Hematopoietic multipotent progenitor cell (in vitro differentiated cells): Measurements from ENCODE around the gene HMCN1. TPM values are rescaled to one million over a fixed set of nuclear protein-coding genes. Genes with fewer than 3 reads are reported as not detected.
A peak's percentile ranks its signal among the peaks of the same experiment; 100 is the strongest.

Experiments used
- DNase-seq, 3 donors: peaks; one replicate each; pipeline ENCODE4 v3.0.0-alpha.2; 2011 to 2015; ENCODE audit warnings: low read depth in 2 of 3, low spot score in 2 of 3
- total RNA-seq: library from RNA; depleted of rRNA; stranded (reverse); fragments of >200 nt; gene quantifications from one replicate; pipeline ENCODE4 v1.2.3, GENCODE V29; 2012

HMCN1 gene
- total RNA-seq = under 0.01 TPM

DNA sequence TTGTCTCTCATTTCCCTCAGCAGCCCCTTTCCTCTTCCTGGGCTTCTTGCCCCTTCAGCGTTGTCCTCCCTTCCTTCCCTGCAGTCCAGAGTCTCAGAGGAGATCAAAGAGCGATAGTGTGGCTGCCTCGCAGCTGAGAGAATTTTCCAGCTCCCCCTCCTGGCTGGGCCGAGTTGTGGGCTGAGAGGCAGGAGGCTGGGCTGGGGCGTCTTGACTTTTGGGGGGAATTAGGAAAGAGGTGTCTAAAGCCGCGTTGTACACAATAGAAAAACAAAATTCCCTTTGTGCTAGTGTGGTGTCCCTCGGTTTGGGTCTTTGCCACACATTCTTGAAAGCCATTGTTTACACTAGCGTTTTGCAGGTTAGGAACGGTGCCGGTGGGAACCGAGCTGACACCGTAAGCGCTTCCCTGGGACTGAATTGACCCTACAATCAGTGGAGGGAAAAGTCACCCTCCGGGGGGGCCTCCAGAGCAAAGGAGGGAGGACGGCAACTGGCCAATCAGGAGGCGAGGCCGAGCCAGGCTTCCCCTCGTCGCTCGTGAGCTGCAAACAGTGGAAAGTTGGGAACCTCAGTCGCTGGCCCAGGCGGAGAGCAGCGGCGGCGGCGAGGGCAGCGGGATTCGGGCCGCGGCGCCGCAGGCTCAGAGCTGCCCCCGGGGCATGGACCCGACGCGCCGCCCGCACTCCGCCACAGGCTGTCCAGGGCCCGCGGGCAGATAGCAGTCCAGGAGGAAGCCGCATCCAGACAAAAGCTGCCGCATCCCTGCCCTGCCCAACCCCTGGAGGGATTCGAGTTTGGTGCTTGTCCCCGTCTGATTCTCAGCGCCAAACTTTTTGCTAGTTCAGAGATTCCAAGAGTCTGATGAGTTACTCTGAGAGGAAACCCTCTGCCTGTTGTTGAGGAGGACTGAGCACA is at the start of gene HMCN1:
Gene HMCN1, plus strand, starts transcription at position 574 of the 918 bp plus-strand sequence. CDS start 389 bp downstream, outside the sequence.
- peak in 2 of 3 donors; percentile 21 to 45 for DNase-seq

DNA sequence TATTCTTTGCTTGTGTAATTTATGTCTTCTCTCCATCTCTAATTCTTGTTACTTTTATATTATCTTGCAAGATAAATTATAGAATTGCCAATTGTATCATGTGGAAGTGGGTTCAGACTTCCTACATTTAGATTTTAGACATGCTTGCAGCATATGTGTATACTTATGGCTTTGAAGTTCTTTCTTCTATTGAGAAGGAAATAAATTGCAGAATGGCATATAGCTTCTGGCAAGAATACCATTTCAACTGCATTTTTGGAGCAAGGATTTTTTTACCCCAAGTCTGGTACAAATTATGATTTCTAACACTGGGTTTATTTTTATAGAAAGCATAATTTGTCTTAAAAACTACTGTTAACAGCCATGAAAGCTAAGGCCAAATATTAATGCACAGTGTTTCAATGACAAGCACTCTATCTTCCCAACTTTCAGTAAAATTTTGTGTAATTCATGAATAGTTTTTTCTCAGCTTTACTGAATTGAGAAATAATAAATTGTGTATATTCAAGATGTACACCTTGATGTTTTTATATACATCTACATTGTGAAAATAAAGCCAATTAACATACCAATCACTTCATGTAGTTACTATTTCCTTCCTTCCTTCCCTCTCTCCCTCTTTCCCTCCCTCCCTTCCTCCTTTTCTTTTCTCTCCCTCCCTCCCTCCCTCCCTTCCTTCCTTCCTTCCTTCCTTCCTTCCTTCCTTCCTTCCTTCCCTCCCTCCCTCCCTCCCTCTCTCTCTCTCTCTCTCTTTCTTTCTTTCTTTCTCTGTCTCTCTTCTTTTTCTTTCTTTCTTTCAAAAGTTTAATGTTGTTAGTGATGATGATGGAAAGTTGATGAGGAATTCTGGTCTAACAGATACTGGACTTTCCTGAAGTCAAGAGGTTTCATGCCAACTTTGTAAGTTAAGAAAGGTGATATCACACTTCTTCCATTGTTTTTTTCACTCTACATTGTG is 47.1 kb upstream of the HMCN1 start:
- no peak for DNase-seq

DNA sequence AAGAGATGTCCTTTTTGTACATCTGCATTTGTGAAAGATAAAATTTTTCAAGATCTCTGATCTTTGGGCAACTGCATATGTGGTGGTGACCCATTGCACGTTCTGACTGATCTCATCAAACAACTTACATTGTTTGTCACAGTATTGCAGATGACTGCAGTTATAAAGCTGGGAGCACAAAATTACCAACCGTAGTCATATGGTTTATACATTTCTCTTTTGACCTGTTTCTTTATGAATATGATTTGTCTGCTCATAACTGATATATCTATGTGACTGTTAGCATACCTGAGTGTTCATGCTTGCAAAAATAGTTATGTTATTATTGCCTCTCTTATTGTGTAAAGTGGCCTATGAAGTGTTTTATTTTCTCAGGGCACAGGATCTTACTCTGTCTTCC is 43.7 kb upstream of the HMCN1 start:
- DNase-seq = no peak

- DNase-seq = no peak
Observed at GRCh38 chr1:185693654-185694053, 40.5 kb upstream of the HMCN1 start.

- peak in 2 of 3 donors; percentile 59 to 85 for DNase-seq
Observed at GRCh38 chr1:185694081-185694480, 40.1 kb upstream of the HMCN1 start.

GRCh38 chr1:185695299-185695698 is 38.9 kb upstream of the HMCN1 start:
- DNase-seq = no peak

DNA sequence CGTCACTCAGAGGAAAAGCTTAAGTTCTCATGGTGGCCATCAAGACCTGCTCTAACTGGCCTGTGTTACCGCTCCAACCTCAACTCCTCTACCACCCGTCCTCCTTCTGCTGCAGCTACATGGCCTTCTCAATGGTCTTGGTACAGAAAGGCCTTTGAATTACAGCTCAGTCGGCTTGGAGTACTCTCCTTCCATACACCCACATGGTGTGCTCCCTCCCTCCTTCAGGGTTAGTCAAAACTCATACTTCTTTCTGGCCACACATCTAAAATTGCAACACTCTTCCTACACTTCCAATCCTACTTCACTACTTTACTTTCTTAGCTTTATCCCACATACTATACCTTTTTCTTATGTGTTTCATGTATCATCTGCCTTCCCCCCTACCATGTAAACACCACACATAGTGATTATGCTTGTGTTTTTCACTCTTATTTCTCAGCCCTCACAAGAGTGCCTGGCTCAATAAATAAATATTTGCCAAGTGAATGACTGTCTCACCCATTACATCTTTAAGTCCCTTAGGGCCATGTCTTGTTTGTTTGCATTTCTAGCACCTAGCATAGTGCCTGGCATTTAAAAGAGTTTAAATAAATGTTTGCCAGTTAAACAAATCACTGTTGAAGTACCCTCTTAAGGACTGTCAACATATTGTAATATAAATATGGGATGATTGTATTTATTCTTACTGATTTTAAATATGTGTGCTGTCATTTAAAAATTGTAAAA is 37.6 kb upstream of the HMCN1 start:
- no peak for DNase-seq

DNA sequence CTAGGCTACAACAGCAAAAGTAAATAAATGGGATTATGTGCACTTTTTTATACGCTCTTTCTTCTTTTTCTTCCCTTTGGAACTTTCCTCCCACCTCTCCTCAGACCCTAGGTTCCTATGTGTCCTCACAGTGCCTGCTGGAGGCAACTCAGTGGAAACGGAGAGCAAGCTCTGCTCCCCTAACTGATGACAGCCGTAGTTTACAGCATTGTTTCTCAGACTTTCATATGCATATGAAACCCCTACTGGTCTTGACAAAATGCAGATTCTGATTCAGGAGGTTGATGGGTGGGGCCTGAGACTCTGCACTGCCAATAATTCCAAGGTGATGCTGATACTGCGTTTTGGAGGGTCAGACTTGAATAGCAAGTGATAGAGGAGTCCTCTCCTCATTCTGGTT is 34.3 kb upstream of the HMCN1 start:
- DNase-seq = no peak

DNA sequence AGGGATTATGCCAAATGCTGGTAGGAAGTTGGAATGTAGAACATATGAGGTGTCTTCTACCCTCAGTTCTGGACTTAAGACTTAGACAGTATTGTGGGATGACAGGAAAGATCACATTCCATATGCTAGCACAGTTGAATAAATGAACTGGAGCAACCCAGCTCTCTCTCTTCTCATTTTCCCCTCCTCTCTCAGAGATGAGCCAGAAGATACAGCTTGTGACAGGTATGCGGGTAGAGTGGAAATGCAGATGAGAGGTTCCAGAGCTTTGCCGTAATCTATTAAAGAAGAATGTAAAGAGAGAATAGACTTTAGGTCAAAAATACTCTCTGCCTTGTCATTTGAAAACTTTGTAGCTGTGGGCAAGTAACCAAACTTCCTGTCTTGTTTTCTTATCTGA is 32.5 kb upstream of the HMCN1 start:
- no peak for DNase-seq

GRCh38 chr1:185704181-185704580 is 30.0 kb upstream of the HMCN1 start:
- no peak for DNase-seq

GRCh38 chr1:185716095-185716494 is 18.1 kb upstream of the HMCN1 start:
- DNase-seq = no peak

GRCh38 chr1:185719021-185719420 is 15.2 kb upstream of the HMCN1 start:
- no peak for DNase-seq

- DNase-seq = peak in 2 of 3 donors; percentile 24 to 59
Observed at GRCh38 chr1:185720633-185721272, 13.4 kb upstream of the HMCN1 start.

- no peak for DNase-seq
Observed at GRCh38 chr1:185721553-185721952, 12.6 kb upstream of the HMCN1 start.

GRCh38 chr1:185722098-185722497 is 12.1 kb upstream of the HMCN1 start:
- DNase-seq = no peak

DNA sequence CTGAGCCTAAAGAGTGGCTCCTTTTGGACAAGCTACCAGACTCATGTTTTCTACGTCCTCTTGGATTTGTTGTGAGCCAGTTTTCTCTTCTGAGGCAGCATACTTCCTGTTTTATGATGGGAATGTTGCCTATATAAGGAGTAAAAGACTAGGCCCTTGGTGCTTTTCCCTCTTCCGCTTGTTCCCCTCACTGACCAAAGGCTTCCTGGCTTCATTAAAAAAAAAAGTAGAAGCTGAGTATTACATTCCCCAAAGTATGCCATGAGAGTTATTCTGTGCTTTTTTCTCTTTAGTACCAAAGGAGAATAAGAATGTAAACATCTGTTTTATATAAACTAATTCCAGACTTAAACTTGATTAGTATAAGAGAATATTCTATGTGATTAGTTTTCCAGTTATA is 6.5 kb upstream of the HMCN1 start:
- DNase-seq = no peak

DNA sequence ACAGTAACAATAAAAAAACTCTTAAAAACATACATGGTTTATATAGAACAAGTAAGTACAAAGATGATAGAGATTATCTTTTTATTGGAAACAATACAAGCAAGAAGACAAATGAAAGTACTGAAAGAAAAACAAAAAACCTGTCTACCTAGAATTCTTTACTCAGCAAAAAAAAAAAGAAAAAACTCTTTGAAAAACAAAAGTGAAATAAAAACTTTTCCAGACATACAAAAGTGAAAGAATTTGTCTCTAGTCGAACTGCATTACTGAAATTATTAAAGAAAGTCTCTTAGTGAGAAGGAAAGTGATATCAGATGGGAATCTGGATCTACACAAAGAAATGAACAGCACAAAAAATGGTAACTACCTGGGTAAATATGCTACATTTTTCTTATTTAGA is 2.7 kb upstream of the HMCN1 start:
- DNase-seq = no peak

DNA sequence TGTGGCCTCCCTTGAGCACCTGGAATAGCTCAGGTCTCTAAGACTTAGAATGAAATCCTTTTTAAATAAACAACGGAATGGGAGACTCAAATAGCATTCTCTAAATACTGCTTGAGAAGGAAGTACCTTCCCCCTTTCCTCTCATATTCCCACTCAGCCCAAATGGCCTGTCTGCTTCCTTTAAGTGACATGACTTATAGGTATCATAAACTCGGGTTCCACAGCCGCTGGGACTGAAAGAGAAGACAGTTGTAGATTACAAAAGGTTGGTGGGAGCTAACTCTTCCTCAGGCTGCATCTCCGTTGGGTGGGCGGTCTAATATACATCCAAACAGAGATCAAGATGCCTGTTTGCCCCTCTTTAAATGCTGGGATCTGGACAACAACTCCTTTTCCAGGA is 1.2 kb upstream of the HMCN1 start:
- DNase-seq = no peak

DNA sequence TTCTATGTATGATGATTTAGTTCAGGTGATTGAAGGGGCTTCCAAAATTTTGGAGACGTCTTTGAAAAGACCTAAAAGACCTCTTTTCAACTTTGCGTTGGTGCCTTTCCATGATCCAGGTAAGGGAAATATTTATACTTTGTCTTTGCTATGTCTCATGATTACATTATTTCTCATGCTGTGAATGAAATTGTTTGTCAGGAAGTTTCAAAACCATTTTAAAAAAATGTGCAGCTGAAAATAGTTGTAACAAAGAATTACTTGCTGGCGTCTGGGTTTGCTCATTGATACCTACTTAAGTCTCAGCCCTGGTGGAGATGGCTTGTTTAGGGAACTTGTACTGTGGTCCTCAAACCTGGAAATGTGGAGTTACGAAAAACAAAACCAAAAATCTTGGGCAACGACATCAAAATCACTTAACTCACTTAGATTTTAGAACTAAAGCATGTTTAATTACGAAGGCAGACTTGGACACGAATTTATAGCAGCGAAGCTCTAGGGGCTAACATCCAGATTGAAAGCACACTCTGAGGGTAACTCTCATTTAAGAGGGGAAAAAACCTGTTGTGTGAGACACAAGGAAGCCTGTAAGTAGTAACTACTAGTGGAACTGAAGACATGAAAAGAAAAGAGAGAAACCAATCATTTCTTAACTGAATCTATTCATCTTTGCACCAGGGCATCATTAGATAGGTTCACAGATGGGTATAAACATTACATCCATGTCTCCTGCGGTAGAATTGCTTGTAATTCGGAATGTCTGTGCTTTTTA is 924 bp downstream of the HMCN1 start:
- no peak for DNase-seq

GRCh38 chr1:185735701-185736064 is 1.5 kb downstream of the HMCN1 start:
- no peak for DNase-seq
